H1 (cell line): Measurements from ENCODE around the gene FREM1. TPM values are rescaled to one million over a fixed set of nuclear protein-coding genes. Genes with fewer than 3 reads are reported as not detected.

Experiments used
- CTCF ChIA-PET: fragments of 300-600 bp; sonication (Branson Sonifier 250); formaldehyde crosslinking; loops from one replicate; lab custom pipeline; 2021; ENCODE audit not compliant: partially characterized antibody; lab: Charles Lee
- POLR2A ChIA-PET: fragments of 300-600 bp; sonication (Branson Sonifier 250); formaldehyde crosslinking; loops from one replicate; lab custom pipeline; 2021; ENCODE audit warnings: inconsistent platforms; ENCODE audit not compliant: partially characterized antibody; lab: Charles Lee
- DNase-seq, 2 experiments: peaks; one replicate each; pipeline versions ENCODE4 v3.0.0 to v3.0.0-alpha.2; 2010 to 2022; ENCODE audit warnings: low spot score in 2 of 2, low read depth in 1 of 2, mixed read lengths in 1 of 2
- FAIRE-seq: peaks from 2 replicates; lab custom pipeline; 2011; peaks lifted over from hg19 to GRCh38; lab: Jason Lieb, UNC
- H2AFZ ChIP-seq: 2 replicates; pipeline ENCODE4 v1.8.1; 2012; ENCODE audit warnings: low read length, inconsistent platforms
- H2AK5ac ChIP-seq: 2 replicates; pipeline ENCODE4 v1.6.1; 2013; ENCODE audit warnings: low read depth, low read length
- H2BK120ac ChIP-seq: replicated peaks from 2 replicates; pipeline ENCODE3; 2013; ENCODE audit warnings: low read depth, low read length, inconsistent platforms
- H2BK12ac ChIP-seq: 2 replicates; pipeline ENCODE4 v1.6.1; 2013; ENCODE audit warnings: low read depth, low read length
- H2BK15ac ChIP-seq: 2 replicates; pipeline ENCODE4 v1.6.1; 2013; ENCODE audit warnings: low read length
- H2BK20ac ChIP-seq: 2 replicates; pipeline ENCODE4 v1.6.1; 2013; ENCODE audit warnings: low read length
- H2BK5ac ChIP-seq: 2 replicates; pipeline ENCODE4 v1.6.1; 2013; ENCODE audit warnings: low read depth, low read length
- H3K14ac ChIP-seq: 2 replicates; pipeline ENCODE4 v1.6.1; 2013; ENCODE audit warnings: inconsistent platforms; ENCODE audit not compliant: insufficient read length
- H3K18ac ChIP-seq: 2 replicates; pipeline ENCODE4 v1.6.1; 2013; ENCODE audit warnings: low read length; ENCODE audit errors: extremely low read depth
- H3K23ac ChIP-seq: 2 replicates; pipeline ENCODE4 v1.6.1; 2013; ENCODE audit warnings: inconsistent platforms; ENCODE audit not compliant: insufficient read length
- H3K23me2 ChIP-seq: 2 replicates; pipeline ENCODE4 v1.6.1; 2013; ENCODE audit warnings: low read depth, low read length
- H3K27ac ChIP-seq: 2 replicates; pipeline ENCODE4 v1.6.1; 2011; ENCODE audit warnings: low read depth, low read length, inconsistent platforms
- H3K27me3 ChIP-seq, 4 experiments: replicated peaks in 1 of 4; 1 replicate in 1 of 4; 2 replicates in 3 of 4; pipeline versions ENCODE4 v1.6.1 to v1.8.1; 2011 to 2013; ENCODE audit warnings: low read length in 3 of 4, mild to moderate bottlenecking in 3 of 4, inconsistent platforms in 2 of 4, mixed read lengths in 2 of 4, moderate library complexity in 1 of 4; ENCODE audit not compliant: control insufficient read depth in 3 of 4, insufficient read depth in 3 of 4; ENCODE audit errors: extremely low read depth in 1 of 4
- H3K36me3 ChIP-seq, 4 experiments: 2 replicates each; pipeline versions ENCODE4 v1.6.1 to v1.8.1; 2011 to 2013; ENCODE audit warnings: mild to moderate bottlenecking in 4 of 4, low read length in 3 of 4, moderate library complexity in 2 of 4, control low read depth in 1 of 4, inconsistent platforms in 1 of 4; ENCODE audit not compliant: insufficient read depth in 4 of 4, control insufficient read depth in 2 of 4
- H3K4ac ChIP-seq: replicated peaks from 2 replicates; pipeline ENCODE3; 2013; ENCODE audit warnings: low read length, low read depth, mixed read lengths, inconsistent platforms; ENCODE audit not compliant: insufficient read length
- H3K4me1 ChIP-seq, 4 experiments: replicated peaks in 1 of 4; 1 replicate in 1 of 4; 2 replicates in 3 of 4; pipeline versions ENCODE4 v1.6.1 to v1.8.1; 2011 to 2013; ENCODE audit warnings: low read length in 3 of 4, inconsistent platforms in 2 of 4, mixed read lengths in 1 of 4; ENCODE audit not compliant: insufficient read depth in 4 of 4, control insufficient read depth in 3 of 4
- H3K4me2 ChIP-seq, 2 experiments: 2 replicates each; pipeline versions ENCODE4 v1.6.1 to v1.8.1; 2011 to 2013; ENCODE audit warnings: low read depth in 2 of 2, low read length in 2 of 2, control low read depth in 1 of 2, inconsistent platforms in 1 of 2, mild to moderate bottlenecking in 1 of 2; ENCODE audit not compliant: insufficient read depth in 1 of 2
- H3K4me3 ChIP-seq, 4 experiments: fragments of 200-600, 300-600 bp in 1 of 4; sonication (generic), shearing (Covaris generic), sonication (Bioruptor Twin) in 1 of 4; 2 replicates each; pipeline versions ENCODE4 v1.5.1 to v1.8.1; 2011 to 2016; ENCODE audit warnings: low read length in 4 of 4, low read depth in 3 of 4, control low read depth in 2 of 4, inconsistent platforms in 2 of 4, mild to moderate bottlenecking in 2 of 4, mixed read lengths in 1 of 4, moderate library complexity in 1 of 4; ENCODE audit not compliant: insufficient read depth in 2 of 4; ENCODE audit errors: extremely low read depth in 1 of 4
- H3K56ac ChIP-seq: replicated peaks from 2 replicates; pipeline ENCODE3; 2013; ENCODE audit warnings: low read depth, mild to moderate bottlenecking, mixed read lengths, low read length, inconsistent platforms; ENCODE audit not compliant: insufficient read length
- H3K79me1 ChIP-seq: 2 replicates; pipeline ENCODE4 v1.6.1; 2013; ENCODE audit warnings: low read depth, low read length, control low read depth
- H3K79me2 ChIP-seq, 2 experiments: 2 replicates each; pipeline versions ENCODE4 v1.6.1 to v1.8.1; 2012 to 2013; ENCODE audit warnings: low read length in 2 of 2, mild to moderate bottlenecking in 2 of 2, inconsistent platforms in 1 of 2; ENCODE audit not compliant: insufficient read depth in 2 of 2, control insufficient read depth in 1 of 2
- H3K9ac ChIP-seq, 4 experiments: replicated peaks in 1 of 4; 1 replicate in 1 of 4; 2 replicates in 3 of 4; pipeline versions ENCODE4 v1.6.1 to v1.8.1; 2011 to 2013; ENCODE audit warnings: low read depth in 3 of 4, low read length in 3 of 4, control low read depth in 2 of 4, mild to moderate bottlenecking in 2 of 4, moderate library complexity in 2 of 4, inconsistent platforms in 1 of 4; ENCODE audit errors: extremely low read depth in 1 of 4
- H3K9me3 ChIP-seq, 2 experiments: 2 replicates each; pipeline versions ENCODE4 v1.6.1 to v1.8.1; 2012 to 2013; ENCODE audit warnings: mild to moderate bottlenecking in 2 of 2, moderate library complexity in 2 of 2, control low read depth in 1 of 2, inconsistent platforms in 1 of 2, low read depth in 1 of 2, low read length in 1 of 2, mixed read lengths in 1 of 2; ENCODE audit not compliant: insufficient read depth in 2 of 2
- H4K20me1 ChIP-seq, 2 experiments: replicated peaks in 1 of 2; 2 replicates each; pipeline versions ENCODE3 to v1.8.1; 2011 to 2013; ENCODE audit warnings: inconsistent platforms in 2 of 2, low read length in 2 of 2, mild to moderate bottlenecking in 1 of 2; ENCODE audit not compliant: insufficient read depth in 2 of 2, control insufficient read depth in 1 of 2
- H4K5ac ChIP-seq: 2 replicates; pipeline ENCODE4 v1.6.1; 2013; ENCODE audit warnings: low read length, low read depth, mixed read lengths, inconsistent platforms; ENCODE audit not compliant: insufficient read length
- H4K8ac ChIP-seq: 2 replicates; pipeline ENCODE4 v1.8.0; 2013; ENCODE audit warnings: mild to moderate bottlenecking, moderate library complexity, low read length, inconsistent platforms; ENCODE audit not compliant: insufficient read depth; ENCODE audit errors: extremely low read depth
- H4K91ac ChIP-seq: replicated peaks from 2 replicates; pipeline ENCODE3; 2013; ENCODE audit warnings: low read length, mixed read lengths, inconsistent platforms; ENCODE audit not compliant: insufficient read length
- CBX8 ChIP-seq: fragments of 300-800, 300-1000 bp; sonication (generic); IDR thresholded peaks from 2 replicates; pipeline ENCODE4 v1.7.1; 2016; ENCODE audit warnings: low read depth, low read length, borderline replicate concordance
- CHD1 ChIP-seq: IDR thresholded peaks from 2 replicates; pipeline ENCODE4 v1.6.1; 2012; ENCODE audit warnings: low read depth, low read length, improper control_type of control experiment
- CTCF ChIP-seq, 3 experiments: IDR thresholded peaks; 1 replicate in 2 of 3; 2 replicates in 1 of 3; pipeline versions ENCODE4 v1.5.1 to v1.6.1; 2011; ENCODE audit warnings: low read length in 3 of 3, mild to moderate bottlenecking in 3 of 3, inconsistent platforms in 2 of 3, low read depth in 1 of 3, moderate library complexity in 1 of 3; ENCODE audit not compliant: insufficient read depth in 1 of 3; ENCODE audit errors: control extremely low read depth in 1 of 3
- EP300 ChIP-seq, 2 experiments: IDR thresholded peaks; 1 replicate in 1 of 2; 2 replicates in 1 of 2; pipeline ENCODE4 v1.6.1; 2011 to 2012; ENCODE audit warnings: low read depth in 2 of 2, low read length in 2 of 2, mild to moderate bottlenecking in 2 of 2, borderline replicate concordance in 1 of 2, inconsistent platforms in 1 of 2, moderate library complexity in 1 of 2
- EZH2 ChIP-seq: fragments of 200-600 bp; sonication (generic); IDR thresholded peaks from 2 replicates; pipeline ENCODE4 v1.7.1; 2012; ENCODE audit warnings: low read depth, mild to moderate bottlenecking, moderate library complexity, low read length, inconsistent platforms; ENCODE audit not compliant: severe bottlenecking
- JUN ChIP-seq: IDR thresholded peaks from 2 replicates; pipeline ENCODE4 v1.6.1; 2011; ENCODE audit warnings: low read depth, mild to moderate bottlenecking, improper control_type of control experiment, low read length
- RAD21 ChIP-seq, 2 experiments: IDR thresholded peaks in 1 of 2; conservative IDR thresholded peaks in 1 of 2; 2 replicates each; pipeline ENCODE4 v1.6.1; 2011; ENCODE audit warnings: low read depth in 2 of 2, low read length in 2 of 2, improper control_type of control experiment in 1 of 2, inconsistent platforms in 1 of 2, mild to moderate bottlenecking in 1 of 2, moderate library complexity in 1 of 2
- SP1 ChIP-seq: IDR thresholded peaks from 2 replicates; pipeline ENCODE4 v1.6.1; 2011; ENCODE audit warnings: low read depth, low read length
- SUZ12 ChIP-seq: fragments of 200-600 bp; sonication (generic); IDR thresholded peaks from 2 replicates; pipeline ENCODE4 v1.6.1; 2012; ENCODE audit warnings: mild to moderate bottlenecking, inconsistent platforms, low read length, moderate library complexity, mixed read lengths
- TEAD4 ChIP-seq: IDR thresholded peaks from 2 replicates; pipeline ENCODE4 v1.6.1; 2012; ENCODE audit warnings: low read depth, low read length, inconsistent platforms, mixed read lengths
- WGBS, 2 experiments: shearing (Covaris generic) in 1 of 2; methylation state at CpG; one replicate each; pipeline versions ENCODE4 v1.1.6 to v1.1.7; 2013 to 2015; ENCODE audit warnings: low lambda C conversion rate in 2 of 2, mixed read lengths in 2 of 2, inconsistent platforms in 1 of 2, low coverage in 1 of 2, missing lambda C conversion rate in 1 of 2; ENCODE audit not compliant: insufficient replicate concordance in 2 of 2, insufficient coverage in 1 of 2, insufficient read length in 1 of 2; ENCODE audit errors: extremely low coverage in 1 of 2, missing lambda C conversion rate in 1 of 2; 5-methylcytosine and 5-hydroxymethylcytosine counted together
- polyA plus RNA-seq, 7 experiments: library from polyadenylated mRNA; depleted of rRNA in 3 of 7; stranded (reverse) in 5 of 7; unstranded in 2 of 7; fragments of >200 nt in 5 of 7; fragments of 200-250 nt in 2 of 7; gene quantifications; 1 replicate in 5 of 7; 2 replicates in 1 of 7; 4 replicates in 1 of 7; pipeline versions ENCODE4 v1.2.1 to v1.2.3, GENCODE V29; 2011 to 2013; ENCODE audit warnings: missing spikeins in 2 of 7, mixed read lengths in 2 of 7
- total RNA-seq: library from RNA; stranded (reverse); fragmentation: NEBNext Ultra II Directional; extraction: Animal tissue kit (Norgen Biotek cat#: 25700); gene quantifications from 2 replicates; pipeline ENCODE4 v1.2.1, GENCODE V29; 2021

The FREM1 gene
- total and polyA plus RNA-seq, 2 of the 8 experiments (the other 6 are each of a cell fraction or from before 2014, with no cell fraction given) = 2.6 to 3.1 TPM

GRCh38 chr9:14887149-14887548 lies 23.1 kb downstream of the FREM1 start:
- H2AK5ac ChIP-seq = no peak overlapping the region
- FAIRE-seq = no peak
- no peaks in the 10 kb centered on the region; a peak in 1 of 8 replicates for H3K36me3 ChIP-seq
- no peak overlapping the region for H3K56ac ChIP-seq
- H2BK15ac ChIP-seq = no peak overlapping the region
- no peaks in the 10 kb centered on the region for H3K23me2 ChIP-seq
- H3K18ac ChIP-seq = no peak overlapping the region
- no peak overlapping the region for H2BK120ac ChIP-seq
- H4K5ac ChIP-seq = no peak overlapping the region
- H2BK12ac ChIP-seq = no peak overlapping the region
- no peak overlapping the region for H4K91ac ChIP-seq
- no peak for DNase-seq
- whole genome bisulfite sequencing, 2 experiments = 91% methylated on average over 4 of the region's 4 CpGs; no CpG with 5 or more reads in 1 of the 2 experiments
- H3K27ac ChIP-seq = no peak overlapping the region
- H3K79me1 ChIP-seq = no peaks in the 10 kb centered on the region
- H3K27me3 ChIP-seq = no peaks in the 10 kb centered on the region
- no peak overlapping the region for H4K8ac ChIP-seq
- ChIA-PET CTCF (interaction anchor here (1.2 kb wide), 1 partner anchor 34 kb away, joined by 3 read pairs; no protein-coding TSS in a partner anchor), POLR2A (no interaction called here)
- H4K20me1 ChIP-seq = no peaks in the 10 kb centered on the region
- no peak overlapping the region for H3K4me3 ChIP-seq
- no peak overlapping the region for H3K14ac ChIP-seq
- H3K9ac ChIP-seq = no peak overlapping the region
- H3K4me2 ChIP-seq = no peak overlapping the region
- no peaks in the 10 kb centered on the region for H3K9me3 ChIP-seq
- no peak overlapping the region for H2AFZ ChIP-seq
- H3K4me1 ChIP-seq = peaks cover 0 to 11% (median 5%) of the 10 kb centered on the region in 4 experiments; a peak in 4 of 7 replicates
- H2BK5ac ChIP-seq = no peak overlapping the region
- H3K79me2 ChIP-seq = no peaks in the 10 kb centered on the region
- no peak overlapping the region for H3K23ac ChIP-seq
- no peak overlapping the region for H2BK20ac ChIP-seq
- no peak overlapping the region for H3K4ac ChIP-seq
- TF ChIP-seq CHD1 (no peak), SP1 (no peak), EZH2 (no peak), EP300 (IDR thresholded peaks at IDR 0.05; ENCODE audit: borderline replicate concordance in 1 of 2, low read depth in 2 of 2, low read length in 2 of 2) (no peak), SUZ12 (no peak), CTCF (IDR thresholded peaks at IDR 0.05; ENCODE audit: control extremely low read depth in 1 of 3, insufficient read depth in 1 of 3, low read depth in 1 of 3, low read length in 3 of 3) (no peak), TEAD4 (no peak), RAD21 (IDR thresholded peaks at IDR 0.05 in 1 of 2, conservative IDR thresholded peaks at IDR 0.05 in 1 of 2; ENCODE audit: low read depth in 2 of 2, low read length in 2 of 2) (no peak), JUN (no peak), CBX8 (no peak)
